Body of pancreas (tissue), 4 donors: ENCODE data around the gene ADAMTS2. TPM values are rescaled to one million over a fixed set of nuclear protein-coding genes. Genes with fewer than 3 reads are reported as not detected.

Experiments
- ATAC-seq: fragments of 150-250 bp; one replicate; pipeline ENCODE4 v1.9.1; 2016
- DNase-seq, 4 donors: peaks; one replicate each; pipeline ENCODE4 v3.0.0-alpha.2; 2019
- H3K27ac ChIP-seq, 4 donors: fragments of 200-600 bp; sonication (generic); 1 replicate in 3 of 4; 2 replicates in 1 of 4; pipeline versions ENCODE4 v1.5.1 to v1.6.1; 2016 to 2019; ENCODE audit warnings: mild to moderate bottlenecking in 1 of 4, mixed read lengths in 1 of 4, moderate library complexity in 1 of 4
- H3K27me3 ChIP-seq, 2 donors: fragments of 200-600 bp; sonication (generic); one replicate each; pipeline ENCODE4 v1.6.0; 2016; ENCODE audit warnings: mild to moderate bottlenecking in 1 of 2
- H3K36me3 ChIP-seq, 2 donors: fragments of 200-600 bp; sonication (generic); replicated peaks in 1 of 2; 2 replicates each; pipeline ENCODE4 v1.5.1; 2016; ENCODE audit warnings: low read depth in 2 of 2; ENCODE audit not compliant: insufficient read depth in 1 of 2
- H3K4me1 ChIP-seq: fragments of 200-600 bp; sonication (generic); one replicate; pipeline ENCODE4 v1.6.0; 2016
- H3K4me3 ChIP-seq, 2 donors: fragments of 200-600 bp; sonication (generic); 1 replicate in 1 of 2; 2 replicates in 1 of 2; pipeline ENCODE4 v1.5.1; 2016 to 2019
- H3K9me3 ChIP-seq, 3 donors: fragments of 200-600 bp; sonication (generic); 1 replicate in 2 of 3; 2 replicates in 1 of 3; pipeline ENCODE4 v1.5.1; 2016
- CTCF ChIP-seq, 7 experiments: fragments of 450-650 bp in 4 of 7; fragments of 200-600 bp in 3 of 7; sonication (generic) in 3 of 7; IDR thresholded peaks; one replicate each; pipeline ENCODE4 v1.5.1; 2016 to 2019; ENCODE audit warnings: antibody characterized with exemption in 7 of 7
- POLR2A ChIP-seq, 3 donors: fragments of 450-650 bp; IDR thresholded peaks; one replicate each; pipeline ENCODE4 v1.6.1; 2016; ENCODE audit warnings: antibody characterized with exemption in 3 of 3, mild to moderate bottlenecking in 2 of 3
- WGBS, 2 donors: methylation state at CpG; one replicate each; pipeline ENCODE4 v1.1.5; 2017; 5-methylcytosine and 5-hydroxymethylcytosine counted together
- intact Hi-C: fragments of 100-400 bp; cut with DNase I; formaldehyde crosslinking; loops from one replicate; pipeline ENCODE4 v1.15.1; 2023
- total RNA-seq, 2 donors: library from RNA; depleted of rRNA; stranded (reverse); fragments of >200 nt; gene quantifications; one replicate each; pipeline ENCODE4 v1.1.0, GENCODE V29; 2016

ADAMTS2 gene
- total RNA-seq, 2 donors from 2014 or later = 9.1 to 19.1 TPM

- intact Hi-C loops = no loop called here
- no peak overlapping the region for H3K27ac ChIP-seq
- WGBS, 2 donors = 67 to 81% methylated on average over 1 to 18 of the region's 19 CpGs
- no peaks in the 10 kb centered on the region for H3K9me3 ChIP-seq
- H3K4me1 ChIP-seq = no peaks in the 10 kb centered on the region
- DNase-seq = peak in 2 of 4 donors; percentile 2 to 7
- no peaks in the 10 kb centered on the region for H3K27me3 ChIP-seq
- ATAC-seq = no peak
- H3K36me3 ChIP-seq = no peaks in the 10 kb centered on the region
- TF ChIP-seq CTCF (IDR thresholded peaks at IDR 0.05) = no peak
- no peak for TF ChIP-seq POLR2A (IDR thresholded peaks at IDR 0.05)
- no peak overlapping the region for H3K4me3 ChIP-seq
Measured at GRCh38 chr5:179272326-179273072, 72.8 kb downstream of the ADAMTS2 start.

GRCh38 chr5:179271821-179272325 lies 73.4 kb downstream of the ADAMTS2 start:
- intact Hi-C loops = no loop called here
- TF ChIP-seq POLR2A (IDR thresholded peaks at IDR 0.05) (no peak), CTCF (IDR thresholded peaks at IDR 0.05) (no peak)
- H3K36me3 ChIP-seq = no peaks in the 10 kb centered on the region
- DNase-seq = peak in 2 of 4 donors; percentile 4 to 7
- no peak for ATAC-seq
- no peaks in the 10 kb centered on the region for H3K4me1 ChIP-seq
- no peaks in the 10 kb centered on the region for H3K9me3 ChIP-seq
- H3K27ac ChIP-seq = no peak overlapping the region
- no peak overlapping the region for H3K4me3 ChIP-seq
- WGBS, 2 donors = 62 to 72% methylated on average over 4 to 13 of the region's 13 CpGs
- H3K27me3 ChIP-seq = no peaks in the 10 kb centered on the region

- DNase-seq = peak in 1 of 4 donors; percentile 1
- no peak for TF ChIP-seq CTCF (IDR thresholded peaks at IDR 0.05)
- TF ChIP-seq POLR2A (IDR thresholded peaks at IDR 0.05) = no peak
- ATAC-seq = no peak
- Histone ChIP-seq H3K9me3 (no peaks in the 10 kb centered on the region), H3K27me3 (no peaks in the 10 kb centered on the region), H3K36me3 (no peaks in the 10 kb centered on the region), H3K4me3 (no peak overlapping the region), H3K27ac (no peak overlapping the region), H3K4me1 (no peaks in the 10 kb centered on the region)
- intact Hi-C loops = no loop called here
- 60 to 68% methylated on average over 8 of the region's 8 CpGs for WGBS, 2 donors
Measured at GRCh38 chr5:179271428-179271734, 73.9 kb downstream of the ADAMTS2 start.

GRCh38 chr5:179270581-179271427 lies 74.5 kb downstream of the ADAMTS2 start:
- no peak overlapping the region for H3K4me3 ChIP-seq
- H3K27me3 ChIP-seq = no peaks in the 10 kb centered on the region
- WGBS, 2 donors = 64 to 70% methylated on average over 12 to 15 of the region's 15 CpGs
- H3K27ac ChIP-seq = peak overlapping the region in 1 of 4 donors; percentile 16
- no peaks in the 10 kb centered on the region for H3K9me3 ChIP-seq
- ATAC-seq = peak; percentile 12
- DNase-seq = peak in 3 of 4 donors; percentile 13 to 21 (median 20)
- no peaks in the 10 kb centered on the region for H3K36me3 ChIP-seq
- no peaks in the 10 kb centered on the region for H3K4me1 ChIP-seq
- TF ChIP-seq CTCF (IDR thresholded peaks at IDR 0.05) = no peak
- TF ChIP-seq POLR2A (IDR thresholded peaks at IDR 0.05) = no peak
- intact Hi-C loops = no loop called here
